Natural killer cell (primary cell): ENCODE measurements around the gene ADGRG6. TPM values are rescaled to one million over a fixed set of nuclear protein-coding genes. Genes with fewer than 3 reads are reported as not detected.

Experiments
- ATAC-seq, 3 donors: fragments of 150-1000 bp in 2 of 3; fragments of 200-7000 bp in 1 of 3; cut with Tn5 transposase; 1 replicate in 1 of 3; 2 replicates in 2 of 3; pipeline ENCODE4 v1.10.0; 2021; ENCODE audit warnings: mild to moderate bottlenecking in 2 of 3, moderate library complexity in 2 of 3
- DNase-seq, 2 donors: peaks; one replicate each; pipeline versions ENCODE4 v3.0.0 to v3.0.0-alpha.2; 2013 to 2021; ENCODE audit warnings: mixed read lengths in 1 of 2
- H3K27ac ChIP-seq: one replicate; pipeline ENCODE4 v1.5.1; 2013; ENCODE audit warnings: mild to moderate bottlenecking, low read length
- H3K27me3 ChIP-seq: one replicate; pipeline ENCODE4 v1.6.1; 2013; ENCODE audit warnings: low read length; ENCODE audit not compliant: control insufficient read depth, insufficient read depth
- H3K36me3 ChIP-seq: one replicate; pipeline ENCODE4 v1.6.1; 2013; ENCODE audit warnings: low read length; ENCODE audit not compliant: control insufficient read depth, insufficient read depth
- H3K4me1 ChIP-seq: one replicate; pipeline ENCODE4 v1.6.1; 2013; ENCODE audit warnings: low read length; ENCODE audit not compliant: control insufficient read depth, insufficient read depth
- H3K4me3 ChIP-seq: one replicate; pipeline ENCODE4 v1.5.1; 2013; ENCODE audit warnings: low read length
- H3K9me3 ChIP-seq: one replicate; pipeline ENCODE4 v1.6.1; 2013; ENCODE audit warnings: low read length; ENCODE audit not compliant: control insufficient read depth, insufficient read depth
- H3K27ac Mint-ChIP-seq, 2 donors: one replicate each; pipeline ENCODE4 v1.8.0; 2022; ENCODE audit warnings: mild to moderate bottlenecking in 2 of 2, mixed read lengths in 2 of 2, moderate library complexity in 1 of 2
- H3K27me3 Mint-ChIP-seq, 2 donors: one replicate each; pipeline ENCODE4 v1.8.0; 2022; ENCODE audit warnings: low read depth in 2 of 2, mixed read lengths in 2 of 2
- H3K36me3 Mint-ChIP-seq: one replicate; pipeline ENCODE4 v1.8.0; 2022; ENCODE audit warnings: mixed read lengths
- H3K4me1 Mint-ChIP-seq, 2 donors: one replicate each; pipeline ENCODE4 v1.8.0; 2022; ENCODE audit warnings: mixed read lengths in 2 of 2
- H3K4me3 Mint-ChIP-seq: one replicate; pipeline ENCODE4 v1.8.0; 2022; ENCODE audit warnings: mild to moderate bottlenecking, moderate library complexity, mixed read lengths
- H3K9me3 Mint-ChIP-seq, 2 donors: one replicate each; pipeline ENCODE4 v1.8.0; 2022; ENCODE audit warnings: mixed read lengths in 2 of 2
- CTCF ChIP-seq: fragments of 200-600 bp; IDR thresholded peaks from one replicate; pipeline ENCODE4 v1.8.0; 2022; ENCODE audit warnings: antibody characterized with exemption
- WGBS: methylation state at CpG from one replicate; pipeline ENCODE4 v1.1.7; 2013; ENCODE audit warnings: missing lambda C conversion rate; ENCODE audit not compliant: insufficient coverage; 5-methylcytosine and 5-hydroxymethylcytosine counted together
- intact Hi-C: fragments of 100-400 bp; cut with micrococcal nuclease; formaldehyde crosslinking; loops from one replicate; pipeline ENCODE4 v1.14.2; 2022
- total RNA-seq, 4 donors: library from RNA; stranded (reverse); fragments of 120-200 nt in 1 of 4; gene quantifications; one replicate each; pipeline versions ENCODE4 v1.2.3 to v1.2.4, GENCODE V29; 2013 to 2022

ADGRG6 gene
- total RNA-seq, 3 donors from 2014 or later (not counting 1 experiment from before 2014, with no cell fraction given): 0.05 to 0.24 TPM; not detected in 1

- 71% methylated on average over 4 of the region's 4 CpGs for WGBS
- H3K9me3 ChIP-seq: no peaks in the 10 kb centered on the region
- intact Hi-C loops: no loop called here
- Mint-ChIP-seq H3K9me3 (no peaks in the 10 kb centered on the region), H3K27me3 (peaks cover 2 to 15% of the 10 kb centered on the region in 2 donors), H3K27ac (no peak overlapping the region), H3K36me3 (no peaks in the 10 kb centered on the region), H3K4me3 (no peak overlapping the region), H3K4me1 (no peaks in the 10 kb centered on the region)
- no peaks in the 10 kb centered on the region for H3K36me3 ChIP-seq
- no peaks in the 10 kb centered on the region for H3K4me1 ChIP-seq
- H3K4me3 ChIP-seq: no peak overlapping the region
- no peak for ATAC-seq
- DNase-seq: no peak
- H3K27ac ChIP-seq: no peak overlapping the region
- no peaks in the 10 kb centered on the region for H3K27me3 ChIP-seq
- no peak for TF ChIP-seq CTCF
Measured at GRCh38 chr6:142384519-142385254, 82.9 kb downstream of the ADGRG6 start.

GRCh38 chr6:142385352-142385751, 83.5 kb downstream of the ADGRG6 start:
- no peaks in the 10 kb centered on the region for H3K27me3 ChIP-seq
- no peaks in the 10 kb centered on the region for H3K4me1 ChIP-seq
- Mint-ChIP-seq H3K27me3 (peaks cover 2 to 15% of the 10 kb centered on the region in 2 donors), H3K4me3 (no peak overlapping the region), H3K4me1 (no peaks in the 10 kb centered on the region), H3K36me3 (no peaks in the 10 kb centered on the region), H3K27ac (no peak overlapping the region), H3K9me3 (no peaks in the 10 kb centered on the region)
- H3K4me3 ChIP-seq: no peak overlapping the region
- H3K9me3 ChIP-seq: no peaks in the 10 kb centered on the region
- H3K36me3 ChIP-seq: no peaks in the 10 kb centered on the region
- intact Hi-C loops: no loop called here
- 88% methylated on average over 1 of the region's 2 CpGs for WGBS
- DNase-seq: no peak
- TF ChIP-seq CTCF: no peak
- no peak for ATAC-seq
- no peak overlapping the region for H3K27ac ChIP-seq

- TF ChIP-seq CTCF: no peak
- no peaks in the 10 kb centered on the region for H3K27me3 ChIP-seq
- no peak overlapping the region for H3K4me3 ChIP-seq
- H3K27ac Mint-ChIP-seq: no peak overlapping the region
- H3K27me3 Mint-ChIP-seq: peaks cover 2 to 21% of the 10 kb centered on the region in 2 donors
- no peak overlapping the region for H3K27ac ChIP-seq
- 91% methylated on average over 4 of the region's 4 CpGs for WGBS
- no peaks in the 10 kb centered on the region for H3K36me3 Mint-ChIP-seq
- ATAC-seq: no peak
- no peaks in the 10 kb centered on the region for H3K9me3 Mint-ChIP-seq
- no peaks in the 10 kb centered on the region for H3K9me3 ChIP-seq
- intact Hi-C loops: no loop called here
- H3K36me3 ChIP-seq: no peaks in the 10 kb centered on the region
- no peak overlapping the region for H3K4me3 Mint-ChIP-seq
- no peaks in the 10 kb centered on the region for H3K4me1 Mint-ChIP-seq
- H3K4me1 ChIP-seq: no peaks in the 10 kb centered on the region
- no peak for DNase-seq
Measured at GRCh38 chr6:142386657-142387056, 84.8 kb downstream of the ADGRG6 start.
